Right lung (tissue), 5 donors: Measurements from ENCODE around the gene TPGS1. TPM values are rescaled to one million over a fixed set of nuclear protein-coding genes. Genes with fewer than 3 reads are reported as not detected.
A peak's percentile ranks its signal among the peaks of the same experiment; 100 is the strongest.

Experiments
- DNase-seq, 2 donors: peaks; one replicate each; pipeline ENCODE4 v3.0.0-alpha.2; 2013
- polyA plus RNA-seq, 5 donors: library from polyadenylated mRNA; unstranded; fragments of 120-200 nt; gene quantifications; one replicate each; pipeline versions ENCODE4 v1.2.1 to v1.2.3, GENCODE V29; 2013; ENCODE audit warnings: inconsistent platforms in 1 of 5, low replicate concordance in 1 of 5; ENCODE audit not compliant: insufficient read length in 5 of 5, insufficient read depth in 1 of 5

The TPGS1 gene
- polyA plus RNA-seq, 5 donors: 4.0 to 15.5 (median 6.6) TPM

- DNase-seq: no peak
Observed at GRCh38 chr19:513368-514165, 6.3 kb downstream of the TPGS1 start.

GRCh38 chr19:514166-514663 is 6.9 kb downstream of the TPGS1 start:
- DNase-seq: no peak

GRCh38 chr19:517721-518597 is 10.7 kb downstream of the TPGS1 start:
- peak; percentile 75 to 76 for DNase-seq

DNA sequence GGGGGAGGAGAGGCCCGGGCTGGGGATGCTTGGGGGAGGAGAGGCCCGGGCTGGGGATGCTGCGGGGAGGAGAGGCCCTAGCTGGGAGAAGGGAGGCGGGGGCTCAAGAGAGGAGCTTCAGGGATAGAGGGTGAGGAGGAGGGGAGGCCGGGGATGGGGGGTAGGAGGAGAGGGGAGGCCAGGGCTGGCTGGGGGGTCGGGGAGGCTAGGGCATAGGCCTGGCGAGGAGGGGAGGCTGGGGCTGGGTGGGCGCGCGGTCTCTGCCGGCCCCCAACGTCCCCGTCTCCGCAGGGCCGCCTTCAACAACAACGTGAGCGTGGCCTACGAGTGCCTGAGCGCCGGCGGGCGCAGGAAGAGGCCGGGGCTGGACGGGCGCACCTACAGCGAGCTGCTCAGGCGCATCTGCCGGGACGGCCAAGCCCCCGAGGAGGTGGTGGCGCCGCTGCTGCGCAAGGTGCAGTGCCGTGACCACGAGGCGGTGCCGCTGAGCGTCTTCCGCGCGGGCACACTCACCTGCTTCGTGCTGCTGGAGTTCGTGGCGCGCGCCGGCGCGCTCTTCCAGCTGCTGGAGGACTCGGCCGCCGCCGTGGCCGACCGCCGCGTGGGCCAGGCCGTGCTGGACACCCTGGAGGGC is 11.4 kb downstream of the TPGS1 start:
- peak in 1 of 2 donors; percentile 20 for DNase-seq

- DNase-seq: no peak
Observed at GRCh38 chr19:519449-519865, 12.2 kb downstream of the TPGS1 start.

DNA sequence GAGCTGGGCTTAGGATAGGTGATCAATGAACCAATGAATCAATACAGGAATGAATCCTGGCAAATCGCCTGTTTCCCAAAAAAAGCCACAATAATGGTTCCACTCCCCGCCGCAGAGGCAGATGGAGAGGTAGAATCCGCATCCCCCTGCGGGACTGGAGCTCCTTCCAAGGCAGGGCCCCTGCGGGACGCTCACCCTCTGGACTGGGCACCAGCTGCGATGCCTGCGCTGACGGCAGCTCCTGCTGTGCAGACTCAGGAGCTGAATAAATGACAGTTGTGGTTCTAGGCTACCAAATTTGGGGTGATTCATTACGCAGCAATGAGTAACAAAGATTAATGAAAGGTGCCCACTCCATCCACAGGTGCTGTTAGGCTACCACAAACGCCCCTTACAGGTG is 15.4 kb downstream of the TPGS1 start:
- DNase-seq: no peak

DNA sequence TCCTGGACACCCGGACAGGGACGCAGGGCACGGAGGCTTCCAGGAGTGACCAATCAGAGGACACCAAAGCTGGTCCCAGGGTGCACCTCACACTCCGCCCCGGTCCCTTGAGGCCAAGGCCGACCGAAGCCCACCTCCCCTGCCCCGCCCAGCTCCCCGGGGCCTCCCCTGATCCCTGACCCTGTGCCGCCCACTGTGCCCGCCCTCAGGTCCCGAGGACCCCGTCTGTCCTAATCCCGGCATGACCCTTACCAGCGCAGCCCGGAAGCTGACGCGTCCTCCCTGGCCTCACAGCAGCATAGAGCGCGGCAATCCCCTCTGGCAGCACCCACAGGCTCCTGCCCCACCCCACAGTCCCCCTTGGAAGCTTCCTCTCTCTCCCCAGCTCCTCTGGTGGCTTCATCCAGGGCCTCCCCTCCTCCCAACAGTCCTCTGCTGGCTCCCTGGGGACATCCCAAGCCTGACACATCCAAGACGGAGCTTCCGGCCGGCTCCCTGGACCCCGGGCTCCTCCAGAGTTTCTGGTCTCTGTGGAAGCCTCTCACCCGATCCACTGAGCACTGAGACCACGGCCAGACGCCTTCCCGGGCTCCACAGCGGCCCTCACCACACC is 16.9 kb downstream of the TPGS1 start:
- no peak for DNase-seq

DNA sequence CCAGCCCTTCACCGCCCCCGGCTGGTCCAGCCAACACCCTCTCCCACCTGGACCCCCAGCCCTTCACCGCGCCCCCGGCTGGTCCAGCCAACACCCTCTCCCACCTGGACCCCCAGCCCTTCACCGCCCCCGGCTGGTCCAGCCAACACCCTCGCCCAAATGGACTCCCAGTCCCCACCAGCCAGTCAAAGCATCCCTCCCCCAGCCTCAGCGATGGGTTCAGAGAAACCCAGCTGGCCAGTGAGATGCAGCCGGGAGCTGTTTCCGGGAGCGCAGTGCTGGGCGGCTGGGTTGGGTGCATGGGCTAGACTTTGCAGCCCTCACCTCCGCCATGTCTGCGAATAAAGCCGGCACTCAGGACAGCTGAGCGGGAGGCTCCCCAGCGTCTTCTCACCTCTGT is 17.7 kb downstream of the TPGS1 start:
- no peak for DNase-seq

DNA sequence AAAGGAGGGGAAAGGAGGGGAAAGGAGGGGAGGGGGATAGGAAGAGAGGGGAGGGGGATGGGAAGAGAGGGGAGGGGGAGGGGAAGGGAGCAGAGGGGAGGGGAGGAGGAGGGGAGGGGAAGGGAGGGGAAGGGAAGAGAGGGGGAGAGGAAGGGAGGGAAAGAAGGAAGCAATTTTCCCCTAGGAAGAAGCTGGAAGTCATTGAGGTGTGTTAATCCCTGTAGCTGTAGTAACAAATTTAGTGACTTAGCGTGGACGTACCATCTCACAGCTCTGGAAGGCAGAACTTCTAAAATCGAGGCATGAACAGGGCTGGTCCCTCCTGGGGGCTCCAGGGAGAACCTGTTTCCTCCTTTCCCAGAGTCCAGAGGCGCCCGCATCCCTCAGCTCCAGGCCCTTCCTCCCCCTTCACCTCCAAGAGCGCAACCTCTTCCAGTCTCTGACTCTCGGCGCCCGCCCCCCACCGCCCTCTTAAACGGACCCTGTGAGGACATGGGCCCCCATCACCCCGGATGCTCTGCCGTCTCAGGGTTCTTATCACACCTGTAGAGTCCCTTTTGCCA is 18.6 kb downstream of the TPGS1 start:
- no peak for DNase-seq

GRCh38 chr19:530134-531008 is 23.1 kb downstream of the TPGS1 start:
- no peak for DNase-seq

GRCh38 chr19:531009-531752 is 23.9 kb downstream of the TPGS1 start:
- DNase-seq: peak; percentile 86 to 88

GRCh38 chr19:531753-532560 is 24.7 kb downstream of the TPGS1 start, which contains the start of gene CDC34:
TSS of gene CDC34 (plus strand) at chr19:531760. CDS start at chr19:531932, 172 bp downstream.
- DNase-seq: no peak

- DNase-seq: peak in 1 of 2 donors; percentile 68
Observed at GRCh38 chr19:532561-533363, 25.5 kb downstream of the TPGS1 start.

- no peak for DNase-seq
Observed at GRCh38 chr19:533364-534058, 26.2 kb downstream of the TPGS1 start.

GRCh38 chr19:534088-534487 is 26.8 kb downstream of the TPGS1 start:
- DNase-seq: no peak

DNA sequence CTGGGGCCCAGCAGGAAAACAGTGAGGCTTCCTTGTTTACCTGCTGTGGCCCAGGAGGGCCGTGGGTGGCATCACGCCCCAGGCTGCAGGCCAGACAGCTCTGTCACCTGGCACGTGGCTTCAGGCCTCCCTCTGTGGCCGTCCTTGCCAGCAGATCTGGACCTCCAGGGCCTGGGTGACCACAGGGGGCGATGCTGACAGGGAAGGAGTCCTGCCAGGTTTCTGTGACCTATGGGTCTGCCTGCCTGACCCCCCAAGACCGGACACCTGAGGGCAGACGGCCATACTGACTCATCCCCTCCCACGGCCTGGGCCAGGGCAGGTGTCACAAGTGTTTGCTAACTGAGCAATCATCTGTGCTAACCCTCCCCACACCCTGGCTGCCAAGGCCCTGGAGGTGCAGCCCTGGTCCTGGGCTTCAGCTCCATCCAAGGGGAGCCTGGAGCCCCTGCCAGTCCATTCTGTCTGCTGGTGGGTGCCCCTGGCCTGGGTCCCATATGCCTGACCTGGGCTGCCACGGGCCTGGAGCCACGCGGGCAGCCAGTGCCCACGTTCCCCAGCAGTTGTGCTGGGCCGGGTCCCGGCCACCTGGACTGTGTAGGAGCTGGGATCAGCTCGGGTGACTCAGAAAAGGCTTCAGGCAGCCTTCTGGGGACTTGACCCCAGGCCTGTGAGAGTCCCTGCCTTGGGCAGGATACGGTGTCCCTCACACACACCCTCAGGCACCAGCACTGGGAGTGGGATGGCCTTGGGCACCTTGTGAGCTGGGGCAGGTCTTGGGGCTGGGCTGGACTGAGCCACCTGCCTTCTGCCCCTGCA is 27.9 kb downstream of the TPGS1 start:
- no peak for DNase-seq
